Measurements from ENCODE around the gene WNT3A. TPM values are rescaled to one million over a fixed set of nuclear protein-coding genes. Genes with fewer than 3 reads are reported as not detected.

The WNT3A gene
- total and polyA plus RNA-seq, 2 donors (not counting 3 experiments of a cell fraction or from before 2014, with no cell fraction given), result not detected

GRCh38 chr1:228105996-228106799 is 99.4 kb downstream of the WNT3A start:
- Histone ChIP-seq H3K27ac (ENCODE audit: insufficient read depth, low read depth, low read length) (no peak overlapping the region), H3K4me2 (ENCODE audit: insufficient read depth, low read length) (no peak overlapping the region), H3K9ac (replicated peaks; ENCODE audit: extremely low read depth, insufficient read depth, low read length) (no peak overlapping the region), H3K4me1 (ENCODE audit: control insufficient read depth, extremely low read depth, insufficient read depth, low read length) (peaks cover 22% of the 10 kb centered on the region), H3K9me3 (replicated peaks; ENCODE audit: control insufficient read depth, insufficient read depth, low read length) (no peaks in the 10 kb centered on the region), H3K27me3 (ENCODE audit: control insufficient read depth in 2 of 2, insufficient read depth in 2 of 2, low read length in 2 of 2) (no peaks in the 10 kb centered on the region), H2AFZ (ENCODE audit: low read depth, low read length) (no peak overlapping the region), H3K4me3 (replicated peaks in 1 of 3; ENCODE audit: insufficient read depth in 1 of 3, low read depth in 1 of 3, low read length in 3 of 3) (no peak overlapping the region), H4K20me1 (replicated peaks; ENCODE audit: control insufficient read depth, extremely low read depth, insufficient read depth, low read length) (no peaks in the 10 kb centered on the region), H3K9me1 (replicated peaks; ENCODE audit: control insufficient read depth, extremely low read depth, insufficient read depth, low read length) (no peaks in the 10 kb centered on the region), H3K36me3 (ENCODE audit: control insufficient read depth in 2 of 2, extremely low read depth in 1 of 2, insufficient read depth in 2 of 2, low read length in 2 of 2) (peaks cover 0 to 8% of the 10 kb centered on the region in 2 experiments), H3K79me2 (ENCODE audit: control insufficient read depth, insufficient read depth, low read length) (peaks cover 24% of the 10 kb centered on the region)
- no TSS peak for BruUV-seq (replicated peaks)
- intact Hi-C loops (cut with micrococcal nuclease), result loop anchor here (5.0 kb wide), 1 partner anchor 351 kb away; a partner anchor contains a TSS
- dilution Hi-C loops (cut with MboI; ENCODE audit: extremely low pct_ligation_motif_present, low sequenced_read_pairs), result no loop called here
- DNase-seq (ENCODE audit: low read depth, low spot score) (no peak), FAIRE-seq (no peak)
- ChIA-PET POLR2A (no interaction called here), CTCF (interaction anchor here (1.0 to 1.3 kb wide), 2 partner anchors 42 to 107 kb away, joined by 3 to 4 read pairs; no protein-coding TSS in a partner anchor)
- TF ChIP-seq FOS (IDR thresholded peaks at IDR 0.05; ENCODE audit: borderline replicate concordance, insufficient read depth, low read length) (no peak), POLR2AphosphoS5 (IDR thresholded peaks at IDR 0.05; ENCODE audit: insufficient read depth, low read depth, low read length) (no peak), GATA2 (IDR thresholded peaks at IDR 0.05; ENCODE audit: insufficient read depth, insufficient read length, low read depth, low read length) (no peak), EZH2 (IDR thresholded peaks at IDR 0.05; ENCODE audit: borderline replicate concordance, low read depth, low read length, severe bottlenecking) (no peak), POLR2A (IDR thresholded peaks at IDR 0.05; ENCODE audit: low read depth, low read length) (no peak), MAX (IDR thresholded peaks at IDR 0.05; ENCODE audit: insufficient read depth, insufficient read length) (no peak), CTCF (IDR thresholded peaks at IDR 0.05; ENCODE audit: extremely low read depth in 1 of 2, insufficient read depth in 1 of 2, low read depth in 1 of 2, low read length in 2 of 2) (no peak), MYC (IDR thresholded peaks at IDR 0.05; ENCODE audit: low read depth, low read length) (no peak), JUN (IDR thresholded peaks at IDR 0.05; ENCODE audit: borderline replicate concordance, insufficient read depth, insufficient read length, low read depth) (no peak)

Data from endothelial cell of umbilical vein (primary cell).